HG03064 (cell line): ENCODE data around the gene RUNDC3A.

Source experiments
- ATAC-seq: cut with Tn5 transposase; IDR thresholded peaks from one replicate; pipeline ENCODE4 v1.9.1; 2021; ENCODE audit warnings: low read depth; ENCODE audit not compliant: unreplicated experiment

The RUNDC3A gene

GRCh38 chr17:44308320-44308818 lies at the start of gene RUNDC3A:
TSS of gene RUNDC3A (plus strand) at chr17:44308601. CDS start at chr17:44308833, 232 bp downstream.
- ATAC-seq = no peak

- no peak for ATAC-seq
Measured at GRCh38 chr17:44258811-44259351, 49.5 kb upstream of the RUNDC3A start.

GRCh38 chr17:44260296-44260695 lies 48.1 kb upstream of the RUNDC3A start:
- ATAC-seq = no peak

GRCh38 chr17:44262654-44263225 lies 45.7 kb upstream of the RUNDC3A start:
- ATAC-seq = no peak

GRCh38 chr17:44263345-44263902 lies 45.0 kb upstream of the RUNDC3A start:
- ATAC-seq = no peak

- ATAC-seq = no peak
Measured at GRCh38 chr17:44266402-44267164, 41.8 kb upstream of the RUNDC3A start.

- no peak for ATAC-seq
Measured at GRCh38 chr17:44267165-44267455, 41.3 kb upstream of the RUNDC3A start.

- no peak for ATAC-seq
Measured at GRCh38 chr17:44267818-44268490, 40.4 kb upstream of the RUNDC3A start, which contains the start of gene SLC4A1. TSS of gene SLC4A1 (minus strand) at chr17:44268135. CDS start at chr17:44262866, 5,269 bp downstream.

GRCh38 chr17:44268709-44269534 lies 39.5 kb upstream of the RUNDC3A start:
- ATAC-seq = no peak

- ATAC-seq = no peak
Measured at GRCh38 chr17:44269535-44270240, 38.7 kb upstream of the RUNDC3A start.

GRCh38 chr17:44272321-44272951 lies 36.0 kb upstream of the RUNDC3A start:
- ATAC-seq = no peak

GRCh38 chr17:44272954-44273353 lies 35.4 kb upstream of the RUNDC3A start:
- no peak for ATAC-seq

- no peak for ATAC-seq
Measured at GRCh38 chr17:44273607-44274006, 34.8 kb upstream of the RUNDC3A start.

GRCh38 chr17:44277976-44278375 lies 30.4 kb upstream of the RUNDC3A start:
- ATAC-seq = no peak

- ATAC-seq = no peak
Measured at GRCh38 chr17:44279346-44279665, 29.1 kb upstream of the RUNDC3A start.

GRCh38 chr17:44279666-44280391 lies 28.6 kb upstream of the RUNDC3A start:
- no peak for ATAC-seq

- no peak for ATAC-seq
Measured at GRCh38 chr17:44280392-44280937, 27.9 kb upstream of the RUNDC3A start.

GRCh38 chr17:44281570-44281969 lies 26.8 kb upstream of the RUNDC3A start:
- ATAC-seq = no peak
